Upper lobe of left lung (tissue), 6 donors: ENCODE data around the gene MPHOSPH9. TPM values are rescaled to one million over a fixed set of nuclear protein-coding genes. Genes with fewer than 3 reads are reported as not detected.
"Not testable (repeated sequence)": the region's sequence is repeated elsewhere in the genome, so short reads cannot be mapped to it uniquely, and the experiment has no call there.

Source experiments
- ATAC-seq, 2 donors: fragments of 200-7000 bp; cut with Tn5 transposase; one replicate each; pipeline ENCODE4 v1.9.1; 2022; ENCODE audit warnings: mild to moderate bottlenecking in 2 of 2, moderate library complexity in 2 of 2; ENCODE audit not compliant: low FRiP score in 2 of 2
- DNase-seq, 2 donors: peaks; one replicate each; pipeline ENCODE4 v3.0.0-alpha.2; 2019 to 2020
- H3K27ac ChIP-seq, 4 donors: fragments of 200-600 bp; sonication (generic); one replicate each; pipeline ENCODE4 v1.5.1; 2016 to 2019
- H3K27me3 ChIP-seq, 4 donors: fragments of 200-600 bp; sonication (generic); one replicate each; pipeline ENCODE4 v1.5.1; 2017 to 2019
- H3K36me3 ChIP-seq, 4 donors: fragments of 200-600 bp; sonication (generic); one replicate each; pipeline ENCODE4 v1.5.1; 2016 to 2019
- H3K4me1 ChIP-seq, 4 donors: fragments of 200-600 bp; sonication (generic); one replicate each; pipeline ENCODE4 v1.5.1; 2018 to 2019
- H3K4me3 ChIP-seq, 4 donors: fragments of 200-600 bp; sonication (generic); one replicate each; pipeline ENCODE4 v1.5.1; 2017 to 2019; ENCODE audit warnings: mild to moderate bottlenecking in 2 of 4, moderate library complexity in 1 of 4
- H3K9me3 ChIP-seq, 4 donors: fragments of 200-600 bp; sonication (generic); one replicate each; pipeline ENCODE4 v1.5.1; 2018 to 2019
- CTCF ChIP-seq, 6 experiments: fragments of 450-650 bp in 4 of 6; fragments of 200-600 bp in 2 of 6; sonication (generic) in 2 of 6; IDR thresholded peaks; one replicate each; pipeline ENCODE4 v1.5.1; 2016 to 2019; ENCODE audit warnings: antibody characterized with exemption in 6 of 6
- EP300 ChIP-seq, 4 donors: sonication (generic); formaldehyde crosslinking; IDR thresholded peaks; one replicate each; pipeline ENCODE4 v1.5.1; 2017; ENCODE audit warnings: antibody characterized with exemption in 4 of 4, control low read depth in 2 of 4
- POLR2A ChIP-seq, 4 donors: fragments of 450-650 bp; IDR thresholded peaks; one replicate each; pipeline ENCODE4 v1.5.1; 2016 to 2017; ENCODE audit warnings: antibody characterized with exemption in 4 of 4, mild to moderate bottlenecking in 2 of 4
- POLR2AphosphoS5 ChIP-seq, 2 donors: sonication (generic); formaldehyde crosslinking; IDR thresholded peaks; one replicate each; pipeline ENCODE4 v1.5.1; 2017; ENCODE audit warnings: antibody characterized with exemption in 2 of 2
- WGBS, 2 donors: methylation state at CpG; one replicate each; pipeline ENCODE4 v1.1.5; 2017 to 2018; 5-methylcytosine and 5-hydroxymethylcytosine counted together
- total RNA-seq, 6 donors: library from RNA; depleted of rRNA in 4 of 6; stranded (reverse); fragments of >200 nt in 4 of 6; gene quantifications; one replicate each; pipeline versions ENCODE4 v1.1.0 to v1.2.1, GENCODE V29; 2016 to 2021
- donor health status: DM: no; HTN: no; CAD: no; lungs with moderate emphysema.
- donor health status: DM: no; HTN: yes; CAD: no; lungs with severe emphysema.

The MPHOSPH9 gene
- total RNA-seq, 6 donors from 2014 or later = 12.6 to 82.8 (median 17.6) TPM

GRCh38 chr12:123227581-123228258 is 5.2 kb downstream of the MPHOSPH9 start:
- H3K27ac ChIP-seq = no peak overlapping the region
- no peaks in the 10 kb centered on the region for H3K36me3 ChIP-seq
- H3K4me3 ChIP-seq = no peak overlapping the region
- H3K4me1 ChIP-seq = peaks cover 4 to 27% (median 16%) of the 10 kb centered on the region in 4 donors
- 59 to 61% methylated on average over 5 of the region's 5 CpGs for WGBS, 2 donors
- TF ChIP-seq POLR2A (IDR thresholded peaks at IDR 0.05) (no peak), EP300 (IDR thresholded peaks at IDR 0.05) (no peak), POLR2AphosphoS5 (IDR thresholded peaks at IDR 0.05) (no peak), CTCF (IDR thresholded peaks at IDR 0.05) (no peak)
- ATAC-seq (no peak), DNase-seq (no peak)
- H3K9me3 ChIP-seq = no peaks in the 10 kb centered on the region
- no peaks in the 10 kb centered on the region for H3K27me3 ChIP-seq

- TF ChIP-seq CTCF (IDR thresholded peaks at IDR 0.05) (no peak), POLR2A (IDR thresholded peaks at IDR 0.05) (no peak), POLR2AphosphoS5 (IDR thresholded peaks at IDR 0.05) (no peak), EP300 (IDR thresholded peaks at IDR 0.05) (no peak)
- Histone ChIP-seq H3K27me3 (no peaks in the 10 kb centered on the region), H3K4me3 (no peak overlapping the region), H3K9me3 (no peaks in the 10 kb centered on the region), H3K36me3 (peaks cover 0 to 20% (median 5%) of the 10 kb centered on the region in 4 donors), H3K4me1 (peaks cover 0 to 19% (median 6%) of the 10 kb centered on the region in 4 donors), H3K27ac (no peak overlapping the region)
- DNase-seq = no peak
- ATAC-seq = no peak
- 81 to 97% methylated on average over 2 of the region's 2 CpGs for WGBS, 2 donors
These were observed 7.5 kb downstream of the MPHOSPH9 start for GRCh38 chr12:123225443-123225842.

- Histone ChIP-seq H3K27me3 (no peaks in the 10 kb centered on the region), H3K36me3 (peaks cover 0 to 21% (median 7%) of the 10 kb centered on the region in 4 donors), H3K27ac (peak overlapping the region in 1 of 4 donors; percentile 39), H3K4me1 (peaks cover 0 to 1% (median 0%) of the 10 kb centered on the region in 4 donors), H3K4me3 (no peak overlapping the region), H3K9me3 (no peaks in the 10 kb centered on the region)
- no peak for ATAC-seq
- TF ChIP-seq POLR2A (IDR thresholded peaks at IDR 0.05) = no peak
- TF ChIP-seq POLR2AphosphoS5 (IDR thresholded peaks at IDR 0.05) = no peak
- no peak for TF ChIP-seq EP300 (IDR thresholded peaks at IDR 0.05)
- TF ChIP-seq CTCF (IDR thresholded peaks at IDR 0.05) = no peak
- WGBS, 2 donors = 75 to 88% methylated on average over 11 of the region's 11 CpGs
- DNase-seq = no peak
These were observed 9.7 kb downstream of the MPHOSPH9 start for GRCh38 chr12:123223241-123223668.

- not testable (repeated sequence) for ATAC-seq, H3K9me3 ChIP-seq, H3K4me1 ChIP-seq, H3K27me3 ChIP-seq, DNase-seq, H3K27ac ChIP-seq, H3K4me3 ChIP-seq
- WGBS, 2 donors = 95 to 99% methylated on average over 7 of the region's 7 CpGs
- peaks cover 0 to 42% (median 20%) of the 10 kb centered on the region in 4 donors for H3K36me3 ChIP-seq
These were observed 25.1 kb downstream of the MPHOSPH9 start for GRCh38 chr12:123207815-123208214.

GRCh38 chr12:123206794-123207193 is 26.1 kb downstream of the MPHOSPH9 start:
- not testable (repeated sequence) for H3K27ac ChIP-seq, ATAC-seq, H3K27me3 ChIP-seq, H3K9me3 ChIP-seq, H3K4me3 ChIP-seq, DNase-seq, H3K4me1 ChIP-seq
- peaks cover 0 to 53% (median 23%) of the 10 kb centered on the region in 4 donors for H3K36me3 ChIP-seq
- 83 to 89% methylated on average over 3 of the region's 3 CpGs for WGBS, 2 donors

- no peak for ATAC-seq
- TF ChIP-seq POLR2AphosphoS5 (IDR thresholded peaks at IDR 0.05) (no peak), EP300 (IDR thresholded peaks at IDR 0.05) (no peak), CTCF (IDR thresholded peaks at IDR 0.05) (no peak), POLR2A (IDR thresholded peaks at IDR 0.05) (no peak)
- WGBS, 2 donors = 85 to 88% methylated on average over 7 of the region's 7 CpGs
- no peak overlapping the region for H3K27ac ChIP-seq
- H3K27me3 ChIP-seq = no peaks in the 10 kb centered on the region
- no peak overlapping the region for H3K4me3 ChIP-seq
- no peaks in the 10 kb centered on the region for H3K9me3 ChIP-seq
- H3K4me1 ChIP-seq = no peaks in the 10 kb centered on the region
- H3K36me3 ChIP-seq = peaks cover 0 to 29% (median 12%) of the 10 kb centered on the region in 4 donors
- DNase-seq = no peak
These were observed 32.5 kb downstream of the MPHOSPH9 start for GRCh38 chr12:123200414-123200813.
